H1 (cell line): ENCODE results near the gene PER2. TPM values are rescaled to one million over a fixed set of nuclear protein-coding genes. Genes with fewer than 3 reads are reported as not detected.
"Not testable (repeated sequence)": the region's sequence is repeated elsewhere in the genome, so short reads cannot be mapped to it uniquely, and the experiment has no call there.

Experiments used
- CTCF ChIA-PET: fragments of 300-600 bp; sonication (Branson Sonifier 250); formaldehyde crosslinking; loops from one replicate; lab custom pipeline; 2021; ENCODE audit not compliant: partially characterized antibody; lab: Charles Lee
- POLR2A ChIA-PET: fragments of 300-600 bp; sonication (Branson Sonifier 250); formaldehyde crosslinking; loops from one replicate; lab custom pipeline; 2021; ENCODE audit warnings: inconsistent platforms; ENCODE audit not compliant: partially characterized antibody; lab: Charles Lee
- DNase-seq, 2 experiments: peaks; one replicate each; pipeline versions ENCODE4 v3.0.0 to v3.0.0-alpha.2; 2010 to 2022; ENCODE audit warnings: low spot score in 2 of 2, low read depth in 1 of 2, mixed read lengths in 1 of 2
- FAIRE-seq: peaks from 2 replicates; lab custom pipeline; 2011; peaks lifted over from hg19 to GRCh38; lab: Jason Lieb, UNC
- H2AFZ ChIP-seq: 2 replicates; pipeline ENCODE4 v1.8.1; 2012; ENCODE audit warnings: low read length, inconsistent platforms
- H2AK5ac ChIP-seq: 2 replicates; pipeline ENCODE4 v1.6.1; 2013; ENCODE audit warnings: low read depth, low read length
- H2BK120ac ChIP-seq: replicated peaks from 2 replicates; pipeline ENCODE3; 2013; ENCODE audit warnings: low read depth, low read length, inconsistent platforms
- H2BK12ac ChIP-seq: 2 replicates; pipeline ENCODE4 v1.6.1; 2013; ENCODE audit warnings: low read depth, low read length
- H2BK15ac ChIP-seq: 2 replicates; pipeline ENCODE4 v1.6.1; 2013; ENCODE audit warnings: low read length
- H2BK20ac ChIP-seq: 2 replicates; pipeline ENCODE4 v1.6.1; 2013; ENCODE audit warnings: low read length
- H2BK5ac ChIP-seq: 2 replicates; pipeline ENCODE4 v1.6.1; 2013; ENCODE audit warnings: low read depth, low read length
- H3K14ac ChIP-seq: 2 replicates; pipeline ENCODE4 v1.6.1; 2013; ENCODE audit warnings: inconsistent platforms; ENCODE audit not compliant: insufficient read length
- H3K18ac ChIP-seq: 2 replicates; pipeline ENCODE4 v1.6.1; 2013; ENCODE audit warnings: low read length; ENCODE audit errors: extremely low read depth
- H3K23ac ChIP-seq: 2 replicates; pipeline ENCODE4 v1.6.1; 2013; ENCODE audit warnings: inconsistent platforms; ENCODE audit not compliant: insufficient read length
- H3K23me2 ChIP-seq: 2 replicates; pipeline ENCODE4 v1.6.1; 2013; ENCODE audit warnings: low read depth, low read length
- H3K27ac ChIP-seq: 2 replicates; pipeline ENCODE4 v1.6.1; 2011; ENCODE audit warnings: low read depth, low read length, inconsistent platforms
- H3K27me3 ChIP-seq, 4 experiments: replicated peaks in 1 of 4; 1 replicate in 1 of 4; 2 replicates in 3 of 4; pipeline versions ENCODE4 v1.6.1 to v1.8.1; 2011 to 2013; ENCODE audit warnings: low read length in 3 of 4, mild to moderate bottlenecking in 3 of 4, inconsistent platforms in 2 of 4, mixed read lengths in 2 of 4, moderate library complexity in 1 of 4; ENCODE audit not compliant: control insufficient read depth in 3 of 4, insufficient read depth in 3 of 4; ENCODE audit errors: extremely low read depth in 1 of 4
- H3K36me3 ChIP-seq, 4 experiments: 2 replicates each; pipeline versions ENCODE4 v1.6.1 to v1.8.1; 2011 to 2013; ENCODE audit warnings: mild to moderate bottlenecking in 4 of 4, low read length in 3 of 4, moderate library complexity in 2 of 4, control low read depth in 1 of 4, inconsistent platforms in 1 of 4; ENCODE audit not compliant: insufficient read depth in 4 of 4, control insufficient read depth in 2 of 4
- H3K4ac ChIP-seq: replicated peaks from 2 replicates; pipeline ENCODE3; 2013; ENCODE audit warnings: low read length, low read depth, mixed read lengths, inconsistent platforms; ENCODE audit not compliant: insufficient read length
- H3K4me1 ChIP-seq, 4 experiments: replicated peaks in 1 of 4; 1 replicate in 1 of 4; 2 replicates in 3 of 4; pipeline versions ENCODE4 v1.6.1 to v1.8.1; 2011 to 2013; ENCODE audit warnings: low read length in 3 of 4, inconsistent platforms in 2 of 4, mixed read lengths in 1 of 4; ENCODE audit not compliant: insufficient read depth in 4 of 4, control insufficient read depth in 3 of 4
- H3K4me2 ChIP-seq, 2 experiments: 2 replicates each; pipeline versions ENCODE4 v1.6.1 to v1.8.1; 2011 to 2013; ENCODE audit warnings: low read depth in 2 of 2, low read length in 2 of 2, control low read depth in 1 of 2, inconsistent platforms in 1 of 2, mild to moderate bottlenecking in 1 of 2; ENCODE audit not compliant: insufficient read depth in 1 of 2
- H3K4me3 ChIP-seq, 4 experiments: fragments of 200-600, 300-600 bp in 1 of 4; sonication (generic), shearing (Covaris generic), sonication (Bioruptor Twin) in 1 of 4; 2 replicates each; pipeline versions ENCODE4 v1.5.1 to v1.8.1; 2011 to 2016; ENCODE audit warnings: low read length in 4 of 4, low read depth in 3 of 4, control low read depth in 2 of 4, inconsistent platforms in 2 of 4, mild to moderate bottlenecking in 2 of 4, mixed read lengths in 1 of 4, moderate library complexity in 1 of 4; ENCODE audit not compliant: insufficient read depth in 2 of 4; ENCODE audit errors: extremely low read depth in 1 of 4
- H3K56ac ChIP-seq: replicated peaks from 2 replicates; pipeline ENCODE3; 2013; ENCODE audit warnings: low read depth, mild to moderate bottlenecking, mixed read lengths, low read length, inconsistent platforms; ENCODE audit not compliant: insufficient read length
- H3K79me1 ChIP-seq: 2 replicates; pipeline ENCODE4 v1.6.1; 2013; ENCODE audit warnings: low read depth, low read length, control low read depth
- H3K79me2 ChIP-seq, 2 experiments: 2 replicates each; pipeline versions ENCODE4 v1.6.1 to v1.8.1; 2012 to 2013; ENCODE audit warnings: low read length in 2 of 2, mild to moderate bottlenecking in 2 of 2, inconsistent platforms in 1 of 2; ENCODE audit not compliant: insufficient read depth in 2 of 2, control insufficient read depth in 1 of 2
- H3K9ac ChIP-seq, 4 experiments: replicated peaks in 1 of 4; 1 replicate in 1 of 4; 2 replicates in 3 of 4; pipeline versions ENCODE4 v1.6.1 to v1.8.1; 2011 to 2013; ENCODE audit warnings: low read depth in 3 of 4, low read length in 3 of 4, control low read depth in 2 of 4, mild to moderate bottlenecking in 2 of 4, moderate library complexity in 2 of 4, inconsistent platforms in 1 of 4; ENCODE audit errors: extremely low read depth in 1 of 4
- H3K9me3 ChIP-seq, 2 experiments: 2 replicates each; pipeline versions ENCODE4 v1.6.1 to v1.8.1; 2012 to 2013; ENCODE audit warnings: mild to moderate bottlenecking in 2 of 2, moderate library complexity in 2 of 2, control low read depth in 1 of 2, inconsistent platforms in 1 of 2, low read depth in 1 of 2, low read length in 1 of 2, mixed read lengths in 1 of 2; ENCODE audit not compliant: insufficient read depth in 2 of 2
- H4K20me1 ChIP-seq, 2 experiments: replicated peaks in 1 of 2; 2 replicates each; pipeline versions ENCODE3 to v1.8.1; 2011 to 2013; ENCODE audit warnings: inconsistent platforms in 2 of 2, low read length in 2 of 2, mild to moderate bottlenecking in 1 of 2; ENCODE audit not compliant: insufficient read depth in 2 of 2, control insufficient read depth in 1 of 2
- H4K5ac ChIP-seq: 2 replicates; pipeline ENCODE4 v1.6.1; 2013; ENCODE audit warnings: low read length, low read depth, mixed read lengths, inconsistent platforms; ENCODE audit not compliant: insufficient read length
- H4K8ac ChIP-seq: 2 replicates; pipeline ENCODE4 v1.8.0; 2013; ENCODE audit warnings: mild to moderate bottlenecking, moderate library complexity, low read length, inconsistent platforms; ENCODE audit not compliant: insufficient read depth; ENCODE audit errors: extremely low read depth
- H4K91ac ChIP-seq: replicated peaks from 2 replicates; pipeline ENCODE3; 2013; ENCODE audit warnings: low read length, mixed read lengths, inconsistent platforms; ENCODE audit not compliant: insufficient read length
- CTBP2 ChIP-seq: IDR thresholded peaks from 2 replicates; pipeline ENCODE4 v1.7.0; 2011; ENCODE audit warnings: borderline replicate concordance, mild to moderate bottlenecking, moderate library complexity, mixed read lengths, low read length; ENCODE audit not compliant: insufficient read depth, insufficient read length
- KDM1A ChIP-seq: fragments of 200-600, 300-600 bp; sonication (generic); IDR thresholded peaks from 2 replicates; pipeline ENCODE4 v1.7.1; 2016; ENCODE audit warnings: mild to moderate bottlenecking, low read length, borderline replicate concordance
- WGBS, 2 experiments: shearing (Covaris generic) in 1 of 2; methylation state at CpG; one replicate each; pipeline versions ENCODE4 v1.1.6 to v1.1.7; 2013 to 2015; ENCODE audit warnings: low lambda C conversion rate in 2 of 2, mixed read lengths in 2 of 2, inconsistent platforms in 1 of 2, low coverage in 1 of 2, missing lambda C conversion rate in 1 of 2; ENCODE audit not compliant: insufficient replicate concordance in 2 of 2, insufficient coverage in 1 of 2, insufficient read length in 1 of 2; ENCODE audit errors: extremely low coverage in 1 of 2, missing lambda C conversion rate in 1 of 2; 5-methylcytosine and 5-hydroxymethylcytosine counted together
- polyA plus RNA-seq, 7 experiments: library from polyadenylated mRNA; depleted of rRNA in 3 of 7; stranded (reverse) in 5 of 7; unstranded in 2 of 7; fragments of >200 nt in 5 of 7; fragments of 200-250 nt in 2 of 7; gene quantifications; 1 replicate in 5 of 7; 2 replicates in 1 of 7; 4 replicates in 1 of 7; pipeline versions ENCODE4 v1.2.1 to v1.2.3, GENCODE V29; 2011 to 2013; ENCODE audit warnings: missing spikeins in 2 of 7, mixed read lengths in 2 of 7
- total RNA-seq: library from RNA; stranded (reverse); fragmentation: NEBNext Ultra II Directional; extraction: Animal tissue kit (Norgen Biotek cat#: 25700); gene quantifications from 2 replicates; pipeline ENCODE4 v1.2.1, GENCODE V29; 2021
- TF ChIP-seq, protein P1 (sequence below): IDR thresholded peaks from 2 replicates; pipeline ENCODE4 v1.6.1; 2011; ENCODE audit warnings: low read depth, mild to moderate bottlenecking, low read length; ENCODE audit not compliant: insufficient read depth

The PER2 gene
- total and polyA plus RNA-seq, 2 of the 8 experiments (the other 6 are each of a cell fraction or from before 2014, with no cell fraction given): 0.91 to 5.5 TPM

DNA sequence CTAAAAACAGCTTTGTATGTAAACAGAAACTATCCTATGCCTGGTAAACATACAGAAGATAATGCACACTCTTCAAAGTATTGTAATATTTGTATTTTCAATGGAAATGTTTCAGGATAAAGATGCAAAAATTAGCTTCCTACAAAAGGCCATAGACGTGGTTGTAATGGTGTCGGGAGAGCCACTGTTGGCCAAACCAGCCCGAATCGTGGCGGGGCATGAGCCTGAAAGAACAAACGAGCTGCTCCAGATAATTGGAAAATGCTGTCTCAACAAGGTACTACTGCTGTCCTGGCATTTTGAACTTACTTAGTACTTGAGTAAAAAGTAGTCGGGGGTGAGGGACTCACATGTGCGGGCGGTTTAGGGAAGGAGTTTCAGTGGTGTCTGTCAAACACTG is 37.3 kb upstream of the PER2 start (continued):
- TF ChIP-seq, protein P1, sequence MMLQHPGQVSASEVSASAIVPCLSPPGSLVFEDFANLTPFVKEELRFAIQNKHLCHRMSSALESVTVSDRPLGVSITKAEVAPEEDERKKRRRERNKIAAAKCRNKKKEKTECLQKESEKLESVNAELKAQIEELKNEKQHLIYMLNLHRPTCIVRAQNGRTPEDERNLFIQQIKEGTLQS: no peak
- no peak for TF ChIP-seq KDM1A
- TF ChIP-seq CTBP2: no peak

DNA sequence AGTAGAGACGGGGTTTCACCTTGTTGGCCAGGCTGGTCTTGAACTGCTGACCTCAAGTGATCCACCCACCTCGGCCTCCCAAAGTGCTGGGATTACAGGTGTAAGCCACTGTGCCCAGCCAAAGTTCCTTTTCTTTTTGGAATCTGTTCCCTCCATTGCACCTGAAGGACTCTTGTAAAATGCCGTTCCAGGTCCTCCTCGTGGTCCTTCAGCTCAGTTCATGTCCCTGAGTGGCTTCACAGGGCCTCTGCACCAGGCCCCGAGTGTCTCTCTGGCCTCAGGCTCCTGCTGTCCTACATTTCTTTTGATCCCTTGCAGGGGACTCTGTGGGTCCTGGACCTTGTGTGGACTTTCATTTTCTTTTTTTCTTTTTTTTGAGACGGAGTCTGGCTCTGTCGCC is 35.8 kb upstream of the PER2 start:
- H3K23ac ChIP-seq, H3K23me2 ChIP-seq, H2BK12ac ChIP-seq, H3K18ac ChIP-seq, H2BK120ac ChIP-seq, H2BK15ac ChIP-seq, POLR2A ChIA-PET, H3K27me3 ChIP-seq, H3K79me2 ChIP-seq, DNase-seq, FAIRE-seq, H4K20me1 ChIP-seq, H3K79me1 ChIP-seq, H3K56ac ChIP-seq, H4K8ac ChIP-seq, H4K91ac ChIP-seq, H4K5ac ChIP-seq, H3K9me3 ChIP-seq, H3K9ac ChIP-seq, H2BK5ac ChIP-seq, H3K4me2 ChIP-seq, H3K27ac ChIP-seq, H3K4me3 ChIP-seq, CTCF ChIA-PET, H2AFZ ChIP-seq, H3K14ac ChIP-seq, H2AK5ac ChIP-seq, H3K4ac ChIP-seq, H2BK20ac ChIP-seq: not testable (repeated sequence)
- peaks cover 0 to 10% (median 0%) of the 10 kb centered on the region in 4 experiments; a peak in 2 of 7 replicates for H3K4me1 ChIP-seq
- H3K36me3 ChIP-seq: peaks cover 0 to 13% (median under 1%) of the 10 kb centered on the region in 4 experiments; a peak in 3 of 8 replicates
- 94% methylated on average over 6 of the region's 7 CpGs; no CpG with 5 or more reads in 1 of the 2 experiments for WGBS, 2 experiments
